GM23248 (cell line): Measurements from ENCODE around the gene LMCD1.

Experiments used
- EZH2 ChIP-seq: fragments of 200-600 bp; sonication (generic); IDR thresholded peaks from 2 replicates; pipeline ENCODE4 v1.6.1; 2018; ENCODE audit warnings: antibody characterized with exemption, mild to moderate bottlenecking; ENCODE audit not compliant: insufficient read depth, poor library complexity, severe bottlenecking
- EZH2phosphoT487 ChIP-seq: fragments of 200-600 bp; sonication (generic); IDR thresholded peaks from 2 replicates; pipeline ENCODE4 v1.6.1; 2018; ENCODE audit warnings: antibody characterized with exemption, moderate library complexity, mild to moderate bottlenecking, low read depth; ENCODE audit not compliant: insufficient read depth

- TF ChIP-seq EZH2phosphoT487 (no peak), EZH2 (no peak)
Measured at GRCh38 chr3:8546609-8547008, 45.0 kb downstream of the LMCD1 start.
